Measurements from ENCODE around the gene COA5.

COA5 gene

DNA sequence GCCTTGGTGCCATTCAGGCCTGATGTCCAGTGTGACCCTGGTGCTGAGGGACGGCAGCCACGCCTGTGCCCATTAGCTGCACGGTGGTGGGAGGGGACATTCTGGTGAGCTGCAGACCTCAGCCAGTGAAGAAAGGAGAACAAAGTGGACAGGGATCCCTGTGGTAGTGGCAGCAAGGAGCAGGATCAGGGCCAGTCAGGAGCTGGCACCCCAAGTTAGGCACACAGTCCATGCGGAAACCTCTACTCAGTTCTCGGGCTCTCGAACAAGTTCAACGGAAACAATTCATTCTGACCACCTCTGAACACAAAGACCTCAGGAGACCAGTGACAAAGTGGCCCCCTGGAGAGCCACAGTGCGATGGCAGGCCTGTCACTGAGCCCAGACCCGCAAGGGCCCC lies 30.1 kb downstream of the COA5 start:
- in situ Hi-C loops (cut with MboI; ENCODE audit: low pct_unique_long_range_greater_than_20kb, low sequenced_read_pairs, unreplicated experiment) = no loop called here
- TF ChIP-seq CTCF (IDR thresholded peaks at IDR 0.05; ENCODE audit: extremely low read depth, insufficient read depth, missing control alignments) = no peak
- no peak for DNase-seq (ENCODE audit: low spot score)

DNA sequence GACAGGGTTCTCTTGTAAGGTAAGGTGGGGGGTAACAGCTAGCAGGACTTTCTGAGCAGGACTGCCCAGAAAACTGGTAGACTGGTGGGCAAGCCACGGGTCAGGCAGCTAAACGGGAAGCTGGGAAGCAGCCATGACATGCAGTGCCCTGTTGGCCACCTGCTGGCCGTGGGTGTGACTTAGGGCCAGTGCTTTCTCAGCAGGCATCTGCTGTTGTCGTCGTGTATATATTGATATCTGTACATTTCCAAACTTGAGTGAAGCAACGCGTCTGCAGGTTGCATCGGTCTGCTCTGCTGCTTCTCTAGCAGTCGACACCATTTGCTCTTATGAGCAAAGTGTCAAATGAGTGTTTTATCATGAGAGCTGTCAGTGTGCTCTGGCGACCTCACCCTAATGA lies 31.0 kb downstream of the COA5 start:
- no peak for TF ChIP-seq CTCF (IDR thresholded peaks at IDR 0.05; ENCODE audit: extremely low read depth, insufficient read depth, missing control alignments)
- DNase-seq (ENCODE audit: low spot score) = no peak
- in situ Hi-C loops (cut with MboI; ENCODE audit: low pct_unique_long_range_greater_than_20kb, low sequenced_read_pairs, unreplicated experiment) = no loop called here

DNA sequence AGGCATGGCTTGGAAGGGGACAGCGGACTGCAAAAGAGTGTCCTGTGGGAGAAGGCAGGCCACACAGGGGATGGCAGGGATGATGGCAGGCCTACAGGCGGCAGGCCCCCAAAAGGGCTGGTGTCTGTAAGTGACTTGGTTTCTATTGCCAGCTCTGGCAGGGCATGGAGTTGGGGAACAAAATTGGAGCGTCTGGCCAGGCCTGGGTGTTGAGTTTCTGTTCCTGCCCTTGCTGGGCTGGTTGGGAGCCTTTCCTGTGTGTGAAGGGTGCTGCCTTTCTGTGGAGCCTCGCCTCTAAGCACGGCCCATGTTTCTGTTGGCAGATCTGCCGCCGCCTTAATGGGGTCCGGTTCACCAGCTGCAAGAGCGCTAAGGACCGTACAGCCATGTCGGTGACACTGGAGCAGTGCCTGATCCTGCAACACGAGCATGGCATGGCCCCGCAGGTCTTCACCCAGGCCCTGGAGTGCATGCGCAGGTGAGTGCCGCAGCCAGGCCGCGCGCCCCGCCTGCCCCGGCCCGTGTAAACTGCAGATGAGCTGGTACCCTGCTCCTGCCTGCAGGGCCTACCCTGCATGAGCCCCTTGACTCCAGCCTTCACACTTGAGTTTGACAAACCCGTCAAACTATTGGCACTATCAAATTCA lies 31.5 kb downstream of the COA5 start:
- DNase-seq (ENCODE audit: low spot score) = no peak
- no peak for TF ChIP-seq CTCF (IDR thresholded peaks at IDR 0.05; ENCODE audit: extremely low read depth, insufficient read depth, missing control alignments)
- in situ Hi-C loops (cut with MboI; ENCODE audit: low pct_unique_long_range_greater_than_20kb, low sequenced_read_pairs, unreplicated experiment) = no loop called here

GRCh38 chr2:98573426-98573825 lies 34.9 kb downstream of the COA5 start:
- TF ChIP-seq CTCF (IDR thresholded peaks at IDR 0.05; ENCODE audit: extremely low read depth, insufficient read depth, missing control alignments) = no peak
- no peak for DNase-seq (ENCODE audit: low spot score)
- in situ Hi-C loops (cut with MboI; ENCODE audit: low pct_unique_long_range_greater_than_20kb, low sequenced_read_pairs, unreplicated experiment) = no loop called here

DNA sequence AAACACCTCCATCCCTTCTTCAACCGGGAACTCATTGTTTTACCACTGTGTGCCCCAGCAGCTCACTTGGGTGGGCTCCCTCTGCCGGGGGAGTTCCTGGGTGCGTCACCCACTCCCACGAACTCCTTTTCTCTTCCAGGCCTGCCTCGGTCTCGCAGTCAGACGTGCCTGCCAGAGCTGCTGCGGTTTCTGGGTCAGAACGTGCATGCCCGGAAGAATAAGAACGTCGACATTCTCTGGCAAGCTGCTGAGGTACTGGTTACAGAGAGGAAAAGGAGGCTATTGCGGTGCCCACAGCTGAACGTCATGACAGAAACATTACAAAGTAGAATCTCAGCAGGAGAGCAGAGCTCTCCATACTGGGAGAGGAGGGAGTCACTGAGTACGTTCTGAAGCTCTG lies 35.6 kb downstream of the COA5 start:
- no peak for DNase-seq (ENCODE audit: low spot score)
- no peak for TF ChIP-seq CTCF (IDR thresholded peaks at IDR 0.05; ENCODE audit: extremely low read depth, insufficient read depth, missing control alignments)
- in situ Hi-C loops (cut with MboI; ENCODE audit: low pct_unique_long_range_greater_than_20kb, low sequenced_read_pairs, unreplicated experiment) = no loop called here

GRCh38 chr2:98572211-98572610 lies 36.1 kb downstream of the COA5 start:
- DNase-seq (ENCODE audit: low spot score) = no peak
- no peak for TF ChIP-seq CTCF (IDR thresholded peaks at IDR 0.05; ENCODE audit: extremely low read depth, insufficient read depth, missing control alignments)
- in situ Hi-C loops (cut with MboI; ENCODE audit: low pct_unique_long_range_greater_than_20kb, low sequenced_read_pairs, unreplicated experiment) = no loop called here

GRCh38 chr2:98571796-98572195 lies 36.5 kb downstream of the COA5 start:
- in situ Hi-C loops (cut with MboI; ENCODE audit: low pct_unique_long_range_greater_than_20kb, low sequenced_read_pairs, unreplicated experiment) = no loop called here
- no peak for TF ChIP-seq CTCF (IDR thresholded peaks at IDR 0.05; ENCODE audit: extremely low read depth, insufficient read depth, missing control alignments)
- no peak for DNase-seq (ENCODE audit: low spot score)

All from GM13977 (cell line).